ENCODE data around the gene CMTM5. TPM values are rescaled to one million over a fixed set of nuclear protein-coding genes. Genes with fewer than 3 reads are reported as not detected.
"Not testable (repeated sequence)": the region's sequence is repeated elsewhere in the genome, so short reads cannot be mapped to it uniquely, and the experiment has no call there.

The CMTM5 gene
- total RNA-seq, 1 donor from 2014 or later = not detected

DNA sequence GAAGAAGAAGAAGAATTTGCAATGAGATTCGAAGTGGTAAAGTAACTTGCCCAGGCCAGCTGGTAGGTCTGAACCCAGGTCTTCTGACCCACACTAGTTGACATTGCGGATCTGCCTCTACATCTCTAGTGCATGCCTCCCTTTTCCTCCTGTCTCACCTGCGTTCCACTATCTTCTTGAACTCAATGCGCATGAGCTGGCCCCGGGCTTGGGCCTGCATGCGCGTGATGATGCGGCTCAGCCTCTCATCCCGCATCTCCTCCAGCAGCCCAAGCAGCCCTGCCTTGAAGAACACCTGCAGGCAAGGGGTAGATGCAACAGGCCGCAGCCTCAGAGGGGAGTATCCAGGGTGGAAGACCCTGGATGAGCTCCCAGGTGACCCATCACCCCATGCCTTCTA, 19.3 kb downstream of the CMTM5 start:
- intact Hi-C loops (cut with micrococcal nuclease) = no loop called here

DNA sequence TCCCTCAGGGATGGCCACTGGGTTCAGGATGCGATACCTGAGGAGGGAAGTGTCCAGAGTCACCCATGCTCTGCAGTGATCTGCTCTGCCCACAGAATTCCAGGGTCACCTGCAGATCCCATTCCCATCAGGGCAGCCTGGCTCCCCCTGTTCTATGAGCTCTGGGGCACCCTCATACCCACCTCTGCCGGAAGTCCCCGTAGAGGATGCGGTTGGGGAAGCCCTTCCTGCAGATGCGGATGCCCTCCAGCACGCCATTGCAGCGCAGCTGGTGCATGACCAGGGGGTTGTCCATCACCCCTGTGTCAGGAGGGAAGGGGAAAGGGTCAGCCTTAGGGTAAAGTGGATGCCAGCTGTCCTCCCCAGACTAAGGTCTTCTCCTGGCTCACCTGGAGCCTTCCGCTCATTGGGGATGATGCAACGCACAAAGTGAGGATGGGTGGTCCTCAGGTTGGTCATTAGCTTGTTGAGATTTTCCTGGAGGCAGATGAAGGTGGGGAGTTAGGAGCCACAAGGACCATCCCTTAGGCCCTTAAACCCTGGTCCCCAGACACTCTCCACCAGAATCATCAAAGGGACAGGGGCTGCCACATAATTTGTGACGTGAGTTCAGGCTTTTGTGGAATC, 20.0 kb downstream of the CMTM5 start:
- intact Hi-C loops (cut with micrococcal nuclease) = no loop called here

DNA sequence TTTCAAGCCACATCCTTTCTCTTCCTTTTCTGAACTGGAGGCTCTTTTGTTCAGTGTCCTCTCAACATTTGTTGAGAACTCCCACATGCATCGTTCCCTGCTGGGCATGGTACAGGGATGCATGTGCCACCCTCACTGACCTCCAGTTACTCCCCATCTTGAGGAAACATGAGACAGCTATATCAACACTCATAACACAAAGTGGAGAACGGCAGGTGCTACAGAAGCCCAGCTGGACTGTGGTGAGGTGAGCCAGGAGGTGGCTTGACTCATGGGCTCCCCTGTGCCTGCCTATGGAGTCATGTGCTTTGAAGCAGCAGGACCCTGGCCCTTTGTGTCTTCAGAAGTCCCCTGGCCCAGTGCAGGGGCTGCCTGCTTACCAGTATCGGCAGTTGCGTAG, 21.5 kb downstream of the CMTM5 start:
- intact Hi-C loops (cut with micrococcal nuclease) = no loop called here

- intact Hi-C loops (cut with micrococcal nuclease) = no loop called here
Observed at GRCh38 chr14:23399136-23399535, 22.3 kb downstream of the CMTM5 start.

GRCh38 chr14:23399591-23399990, 22.7 kb downstream of the CMTM5 start:
- intact Hi-C loops (cut with micrococcal nuclease) = no loop called here

DNA sequence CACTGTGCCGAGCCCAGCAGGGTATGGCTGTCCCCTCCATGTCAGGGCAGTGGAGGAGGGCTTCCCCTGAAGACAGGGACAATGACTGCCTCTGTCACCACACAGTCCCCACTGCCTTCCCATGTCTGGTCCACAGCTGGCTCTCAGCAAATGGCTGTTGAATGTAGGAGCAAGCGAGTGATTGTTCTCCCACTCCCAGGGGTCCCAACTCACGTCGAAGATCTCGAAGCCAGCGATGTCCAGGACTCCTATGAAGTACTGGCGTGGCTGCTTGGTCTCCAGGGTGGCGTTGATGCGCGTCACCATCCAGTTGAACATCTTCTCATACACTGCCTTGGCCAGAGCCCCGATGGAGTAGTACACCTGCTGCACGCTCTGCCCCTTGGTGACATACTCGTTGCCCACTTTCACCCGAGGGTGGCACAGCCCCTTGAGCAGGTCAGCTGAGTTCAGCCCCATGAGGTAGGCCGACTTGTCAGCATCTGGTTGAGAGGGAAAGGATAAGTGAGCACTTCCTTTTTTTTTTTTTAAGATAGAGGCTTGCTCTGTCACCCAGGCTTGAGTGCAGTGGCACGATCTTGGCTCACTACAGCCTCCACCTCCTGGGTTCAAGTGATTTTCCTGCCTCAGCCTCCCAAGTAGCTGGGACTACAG, 23.8 kb downstream of the CMTM5 start:
- intact Hi-C loops (cut with micrococcal nuclease) = not testable (repeated sequence)

DNA sequence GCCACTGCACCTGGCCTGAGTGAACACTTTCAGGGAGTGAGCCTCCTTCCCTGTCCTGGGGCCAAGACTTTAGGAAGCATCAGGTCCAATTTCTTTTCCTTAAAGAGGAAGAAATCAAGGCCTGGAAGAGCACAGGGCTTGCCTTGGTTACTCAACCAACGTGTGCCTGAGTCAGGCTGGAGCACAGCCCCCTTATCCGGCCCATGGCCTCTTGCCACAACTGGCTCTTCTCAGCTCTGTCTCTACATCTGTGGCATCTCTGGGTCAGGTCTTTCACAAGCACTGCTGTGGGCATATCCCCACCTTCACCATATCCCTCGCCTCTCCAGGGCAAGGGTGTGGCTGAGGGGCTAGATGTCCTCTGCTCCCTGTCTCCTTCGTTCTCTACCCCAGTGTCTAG, 24.4 kb downstream of the CMTM5 start:
- intact Hi-C loops (cut with micrococcal nuclease) = no loop called here

DNA sequence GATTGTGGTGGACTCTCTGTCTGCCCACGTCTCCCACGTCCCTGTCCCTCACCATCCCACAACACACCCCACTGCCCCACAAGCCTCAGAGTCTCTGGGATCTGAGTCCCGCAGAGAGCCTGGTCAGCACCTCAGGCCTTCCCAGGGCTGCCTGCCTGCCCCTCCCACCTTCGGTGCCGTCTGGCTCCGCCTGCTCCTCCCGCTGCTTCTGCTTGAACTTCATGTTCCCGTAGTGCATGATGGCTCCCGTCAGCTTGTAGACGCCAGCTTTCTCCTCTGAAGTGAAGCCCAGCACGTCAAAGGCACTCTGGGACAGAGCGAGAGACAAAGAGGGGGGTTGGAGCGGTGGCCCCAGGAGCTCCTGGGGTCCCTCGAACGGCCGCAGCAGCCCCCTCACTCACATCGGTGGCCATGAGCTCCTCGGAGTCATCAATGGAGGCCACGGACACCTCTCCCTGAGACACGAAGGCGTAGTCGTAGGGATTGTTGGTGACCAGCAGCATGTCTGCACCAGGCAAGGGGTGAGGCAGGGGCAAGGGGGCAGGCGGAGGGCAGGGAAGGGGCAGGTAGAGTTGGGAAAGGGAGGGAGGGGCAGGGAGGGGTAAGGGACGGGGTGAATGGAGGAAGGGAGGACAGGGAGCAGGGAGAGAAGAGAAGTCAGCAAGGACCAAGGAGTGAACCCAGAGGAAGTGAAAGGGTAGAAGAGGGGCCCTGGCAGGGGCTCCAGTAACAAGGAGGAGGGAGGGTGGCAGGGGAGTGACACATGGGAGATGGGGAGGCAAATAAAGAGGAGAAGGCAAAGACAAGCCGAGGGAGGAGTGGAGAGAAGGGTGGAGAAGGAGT, 25.7 kb downstream of the CMTM5 start:
- intact Hi-C loops (cut with micrococcal nuclease) = no loop called here

GRCh38 chr14:23403139-23403438, 26.2 kb downstream of the CMTM5 start:
- intact Hi-C loops (cut with micrococcal nuclease) = no loop called here

DNA sequence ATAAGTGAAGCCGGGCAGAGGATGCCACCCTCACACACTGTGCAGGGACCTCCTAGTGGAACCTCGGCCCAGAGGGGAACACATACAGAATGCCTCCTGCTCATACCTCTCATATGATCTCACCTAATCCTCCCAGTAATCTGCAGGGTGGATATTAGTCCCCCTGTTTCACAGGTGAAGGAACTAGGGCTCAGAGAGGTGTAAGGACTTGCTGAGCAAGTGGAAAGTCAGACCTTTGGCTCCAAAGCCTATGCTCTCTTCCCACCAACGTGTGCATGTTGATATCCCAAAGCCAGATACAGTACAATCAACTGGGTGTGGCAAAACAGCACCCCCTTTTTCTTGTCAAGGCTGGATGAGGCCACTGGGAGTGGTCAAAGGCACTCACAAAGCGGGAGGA, 27.1 kb downstream of the CMTM5 start:
- intact Hi-C loops (cut with micrococcal nuclease) = no loop called here

DNA sequence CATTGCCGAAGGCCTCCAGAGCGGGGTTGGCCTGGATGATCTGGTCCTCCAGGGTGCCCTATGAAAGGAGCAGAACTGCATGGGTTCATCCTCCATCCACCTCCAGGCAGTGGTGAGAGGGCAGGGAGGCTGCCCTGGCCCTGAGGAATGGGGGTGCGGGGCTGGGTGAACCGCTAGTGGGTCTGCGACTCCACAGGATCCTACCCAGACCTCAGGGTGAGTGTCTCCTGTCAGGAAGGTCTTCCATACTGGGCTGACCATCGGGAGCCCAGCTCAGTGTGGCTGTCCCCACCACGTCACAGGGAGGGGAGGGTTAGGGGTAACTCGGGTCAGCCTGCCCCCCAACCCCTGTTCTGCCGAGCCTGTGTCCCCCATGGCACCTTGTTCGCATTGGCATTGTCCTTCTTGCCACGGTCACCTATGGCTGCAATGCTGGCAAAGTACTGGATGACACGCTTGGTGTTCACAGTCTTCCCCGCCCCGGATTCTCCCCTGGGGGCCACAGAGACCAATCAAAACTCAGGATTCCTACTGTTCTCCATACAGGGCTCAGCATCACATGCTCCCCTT, 27.6 kb downstream of the CMTM5 start:
- intact Hi-C loops (cut with micrococcal nuclease) = no loop called here

- intact Hi-C loops (cut with micrococcal nuclease) = no loop called here
Observed at GRCh38 chr14:23405096-23405495, 28.2 kb downstream of the CMTM5 start.

GRCh38 chr14:23405516-23406025, 28.7 kb downstream of the CMTM5 start:
- intact Hi-C loops (cut with micrococcal nuclease) = no loop called here

DNA sequence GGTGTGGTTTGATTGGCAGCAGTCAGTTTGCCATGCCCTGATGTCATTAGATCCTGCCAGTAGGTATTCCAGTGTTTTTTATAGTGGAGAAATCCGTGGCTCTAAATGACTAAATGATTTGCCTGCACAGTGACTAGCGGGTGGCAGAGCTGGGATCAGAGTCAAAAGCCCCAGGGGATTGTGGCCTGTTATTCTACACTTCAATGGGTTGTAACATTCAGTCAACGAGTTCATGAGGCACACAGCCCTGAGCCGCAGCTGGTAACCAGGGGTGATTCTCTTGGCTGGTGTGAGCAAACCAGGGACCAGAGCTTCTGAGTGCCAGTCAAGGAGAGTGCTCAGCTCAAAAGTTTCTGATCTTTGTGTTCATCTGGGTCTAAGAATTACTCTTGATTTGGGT, 29.4 kb downstream of the CMTM5 start:
- intact Hi-C loops (cut with micrococcal nuclease) = no loop called here

DNA sequence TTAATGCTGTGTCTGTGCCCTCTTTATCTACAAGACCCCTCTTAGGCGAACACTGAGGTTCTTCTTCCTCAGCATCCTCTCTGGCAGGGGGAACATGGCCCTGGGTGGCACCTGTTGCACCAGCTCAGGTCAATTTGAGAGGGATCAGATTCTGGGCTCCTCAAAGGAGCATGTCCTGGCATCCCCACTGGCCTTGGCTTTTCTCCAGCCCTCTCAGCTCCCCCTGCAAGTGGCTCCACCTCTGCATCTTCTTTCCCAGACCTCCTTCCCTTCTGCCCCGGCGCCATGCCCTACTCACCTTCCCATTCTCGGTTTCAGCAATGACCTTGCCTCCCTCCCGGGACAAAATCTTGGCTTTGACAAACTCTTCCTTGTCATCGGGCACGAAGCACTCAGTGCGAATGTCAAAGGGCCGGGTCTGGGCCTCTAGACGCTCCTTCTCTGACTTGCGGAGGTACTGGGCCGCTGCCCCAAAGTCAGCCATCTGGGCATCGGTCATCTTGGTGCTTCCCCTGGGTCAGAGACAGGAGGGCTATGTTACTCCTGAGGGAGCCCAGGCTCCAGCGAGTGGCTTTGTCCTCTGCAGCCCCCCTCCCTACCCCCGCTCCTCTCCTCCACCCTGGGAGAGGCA, 30.0 kb downstream of the CMTM5 start:
- intact Hi-C loops (cut with micrococcal nuclease) = no loop called here

- intact Hi-C loops (cut with micrococcal nuclease) = no loop called here
Observed at GRCh38 chr14:23407516-23408306, 30.9 kb downstream of the CMTM5 start, which contains the start of gene MYH6. Gene MYH6, minus strand, starts transcription at chr14:23408273. Its CDS starts 1,050 bp downstream, at chr14:23407223.

DNA sequence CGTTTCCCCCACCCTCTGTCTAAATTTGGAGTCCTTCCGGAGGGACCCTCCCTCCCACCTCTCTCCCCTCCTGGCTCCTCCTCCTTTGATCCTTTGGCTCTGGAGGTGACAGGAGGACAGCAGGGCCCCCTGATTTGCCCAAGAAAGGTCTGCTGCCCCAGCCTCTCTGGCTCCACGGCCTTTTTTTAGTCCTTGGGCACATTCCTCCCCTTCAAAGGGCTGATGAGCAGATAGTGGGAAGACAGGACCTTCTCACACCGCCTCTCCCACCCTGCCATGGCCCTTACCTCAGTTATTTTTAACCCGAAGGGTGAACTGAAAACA, 31.4 kb downstream of the CMTM5 start:
- intact Hi-C loops (cut with micrococcal nuclease) = no loop called here

DNA sequence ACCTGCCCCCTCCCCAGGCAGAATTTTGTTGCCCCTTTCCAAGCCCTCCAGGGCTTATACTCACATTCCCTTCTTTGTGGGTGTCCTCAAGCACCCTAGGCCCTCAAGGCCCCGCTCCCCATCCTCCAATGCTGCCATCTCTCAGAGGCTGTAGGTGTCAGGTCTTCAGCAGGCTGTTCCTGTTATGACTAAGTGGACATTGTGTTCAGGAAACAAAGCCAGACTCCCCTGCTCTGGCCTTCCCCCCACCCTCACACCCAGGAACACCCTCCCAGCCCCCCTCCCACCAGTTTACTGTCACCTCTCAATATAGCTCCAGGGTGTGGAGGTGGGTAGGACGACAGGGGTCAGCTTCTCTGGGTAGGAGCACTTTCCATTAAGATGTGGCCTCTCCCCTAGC, 32.6 kb downstream of the CMTM5 start:
- intact Hi-C loops (cut with micrococcal nuclease) = no loop called here

- intact Hi-C loops (cut with micrococcal nuclease) = no loop called here
Observed at GRCh38 chr14:23409966-23410635, 33.3 kb downstream of the CMTM5 start.

Measured in T-helper 1 cell treated with Interleukin-12 subunit alpha and Interleukin-12 subunit beta and Interleukin-4 antibody, amounts not matched to agents 30 ng/mL and 1 ng/mL, for 36 hours (primary cell).